Fibroblast of lung (primary cell): ENCODE data around the gene LPIN1. TPM values are rescaled to one million over a fixed set of nuclear protein-coding genes. Genes with fewer than 3 reads are reported as not detected.

Experiments used
- DNase-seq, 2 donors: peaks; one replicate each; pipeline versions ENCODE4 v3.0.0 to v3.0.0-alpha.2; 2010; ENCODE audit warnings: low read depth in 2 of 2
- H2AFZ ChIP-seq: 2 replicates; pipeline ENCODE4 v1.5.1; 2012; ENCODE audit warnings: low read length, control low read depth, inconsistent platforms
- H3K27ac ChIP-seq: 2 replicates; pipeline ENCODE4 v1.5.1; 2011; ENCODE audit warnings: low read length, control low read depth; ENCODE audit not compliant: insufficient read depth
- H3K27me3 ChIP-seq: 2 replicates; pipeline ENCODE4 v1.5.1; 2011; ENCODE audit warnings: mild to moderate bottlenecking, low read length; ENCODE audit not compliant: control insufficient read depth, insufficient read depth
- H3K36me3 ChIP-seq: 2 replicates; pipeline ENCODE4 v1.5.1; 2011; ENCODE audit warnings: low read length; ENCODE audit not compliant: control insufficient read depth, insufficient read depth
- H3K4me1 ChIP-seq: 2 replicates; pipeline ENCODE4 v1.5.1; 2011; ENCODE audit warnings: low read length; ENCODE audit not compliant: control insufficient read depth, insufficient read depth; ENCODE audit errors: extremely low read depth
- H3K4me2 ChIP-seq: 2 replicates; pipeline ENCODE4 v1.5.1; 2011; ENCODE audit warnings: low read length, control low read depth; ENCODE audit not compliant: insufficient read depth; ENCODE audit errors: extremely low read depth
- H3K4me3 ChIP-seq, 4 experiments: fragments of 200-600 bp in 1 of 4; sonication (generic) in 1 of 4; replicated peaks in 1 of 4; 2 replicates each; pipeline ENCODE4 v1.5.1; 2011 to 2016; ENCODE audit warnings: low read length in 4 of 4, low read depth in 3 of 4, mild to moderate bottlenecking in 3 of 4, control low read depth in 2 of 4, inconsistent platforms in 1 of 4, mixed read lengths in 1 of 4; ENCODE audit not compliant: insufficient read depth in 1 of 4; ENCODE audit errors: control extremely low read depth in 1 of 4
- H3K79me2 ChIP-seq: 2 replicates; pipeline ENCODE4 v1.5.1; 2012; ENCODE audit warnings: mild to moderate bottlenecking, low read length, inconsistent platforms; ENCODE audit not compliant: control insufficient read depth, insufficient read depth
- H3K9ac ChIP-seq: 2 replicates; pipeline ENCODE4 v1.5.1; 2011; ENCODE audit warnings: mild to moderate bottlenecking, low read length, control low read depth; ENCODE audit not compliant: insufficient read depth
- H3K9me3 ChIP-seq: 2 replicates; pipeline ENCODE4 v1.5.1; 2012; ENCODE audit warnings: low read depth, low read length; ENCODE audit not compliant: control insufficient read depth, insufficient read depth
- H4K20me1 ChIP-seq: 2 replicates; pipeline ENCODE4 v1.5.1; 2011; ENCODE audit warnings: low read length; ENCODE audit not compliant: control insufficient read depth, insufficient read depth; ENCODE audit errors: extremely low read depth
- CTCF ChIP-seq, 2 donors: IDR thresholded peaks in 1 of 2; conservative IDR thresholded peaks in 1 of 2; 1 replicate in 1 of 2; 2 replicates in 1 of 2; pipeline ENCODE4 v1.5.1; 2011 to 2012; ENCODE audit warnings: low read length in 2 of 2, control low read depth in 1 of 2, inconsistent platforms in 1 of 2, low read depth in 1 of 2, mild to moderate bottlenecking in 1 of 2
- EZH2 ChIP-seq: IDR thresholded peaks from 2 replicates; pipeline ENCODE4 v1.5.1; 2012; ENCODE audit warnings: low read length, control low read depth, mild to moderate bottlenecking; ENCODE audit errors: missing control alignments
- polyA plus RNA-seq, 2 donors: library from polyadenylated mRNA; depleted of rRNA in 1 of 2; stranded (reverse) in 1 of 2; unstranded in 1 of 2; fragments of >200 nt; gene quantifications; 2 replicates each; pipeline ENCODE4 v1.2.1, GENCODE V29; 2011 to 2012; ENCODE audit warnings: missing spikeins in 1 of 2
- total RNA-seq: library from RNA; depleted of rRNA; stranded (reverse); fragments of >200 nt; gene quantifications from 2 replicates; pipeline ENCODE4 v1.2.1, GENCODE V29; 2014

Gene LPIN1
- total and polyA plus RNA-seq, 2 donors (not counting 1 experiment from before 2014, with no cell fraction given) = 87.8 to 205 TPM

- Histone ChIP-seq H3K9me3 (no peaks in the 10 kb centered on the region), H3K27me3 (no peaks in the 10 kb centered on the region), H3K9ac (no peak overlapping the region), H3K4me2 (no peak overlapping the region), H3K36me3 (no peaks in the 10 kb centered on the region), H2AFZ (no peak overlapping the region), H3K4me1 (no peaks in the 10 kb centered on the region), H4K20me1 (no peaks in the 10 kb centered on the region), H3K27ac (no peak overlapping the region), H3K79me2 (no peaks in the 10 kb centered on the region), H3K4me3 (no peak overlapping the region)
- TF ChIP-seq CTCF (conservative IDR thresholded peaks at IDR 0.05 in 1 of 2, IDR thresholded peaks at IDR 0.05 in 1 of 2; ENCODE audit: low read depth in 1 of 2, low read length in 2 of 2) (no peak), EZH2 (no peak)
- DNase-seq = no peak
Measured at GRCh38 chr2:11870064-11870463, 123.6 kb downstream of the LPIN1 start.

- Histone ChIP-seq H3K36me3 (no peaks in the 10 kb centered on the region), H3K4me1 (no peaks in the 10 kb centered on the region), H3K27me3 (no peaks in the 10 kb centered on the region), H2AFZ (no peak overlapping the region), H4K20me1 (no peaks in the 10 kb centered on the region), H3K79me2 (no peaks in the 10 kb centered on the region), H3K27ac (no peak overlapping the region), H3K4me3 (no peak overlapping the region), H3K4me2 (no peak overlapping the region), H3K9ac (no peak overlapping the region), H3K9me3 (no peaks in the 10 kb centered on the region)
- DNase-seq = no peak
- no peak for TF ChIP-seq CTCF (conservative IDR thresholded peaks at IDR 0.05 in 1 of 2, IDR thresholded peaks at IDR 0.05 in 1 of 2; ENCODE audit: low read depth in 1 of 2, low read length in 2 of 2)
- TF ChIP-seq EZH2 = no peak
Measured at GRCh38 chr2:11870584-11870983, 124.2 kb downstream of the LPIN1 start.

- Histone ChIP-seq H3K79me2 (no peaks in the 10 kb centered on the region), H3K4me3 (no peak overlapping the region), H3K36me3 (no peaks in the 10 kb centered on the region), H3K4me1 (no peaks in the 10 kb centered on the region), H3K27ac (no peak overlapping the region), H3K9ac (no peak overlapping the region), H4K20me1 (no peaks in the 10 kb centered on the region), H3K27me3 (no peaks in the 10 kb centered on the region), H3K9me3 (no peaks in the 10 kb centered on the region), H2AFZ (no peak overlapping the region), H3K4me2 (no peak overlapping the region)
- TF ChIP-seq EZH2 (no peak), CTCF (conservative IDR thresholded peaks at IDR 0.05 in 1 of 2, IDR thresholded peaks at IDR 0.05 in 1 of 2; ENCODE audit: low read depth in 1 of 2, low read length in 2 of 2) (no peak)
- no peak for DNase-seq
Measured at GRCh38 chr2:11871421-11871820, 125.0 kb downstream of the LPIN1 start.
